Stimulated activated CD4-positive, alpha-beta T cell treated with anti-CD3 and anti-CD28 coated beads, Interleukin-12 subunit alpha, Interleukin-12 subunit beta, amount 100 ng/mL, for 24 hours (primary cell): ENCODE results near the gene RALGPS1.

Experiments used
- DNase-seq, 2 experiments: peaks; one replicate each; pipeline ENCODE4 v3.0.0-alpha.2; 2020; ENCODE audit warnings: low read depth in 2 of 2

The RALGPS1 gene

DNA sequence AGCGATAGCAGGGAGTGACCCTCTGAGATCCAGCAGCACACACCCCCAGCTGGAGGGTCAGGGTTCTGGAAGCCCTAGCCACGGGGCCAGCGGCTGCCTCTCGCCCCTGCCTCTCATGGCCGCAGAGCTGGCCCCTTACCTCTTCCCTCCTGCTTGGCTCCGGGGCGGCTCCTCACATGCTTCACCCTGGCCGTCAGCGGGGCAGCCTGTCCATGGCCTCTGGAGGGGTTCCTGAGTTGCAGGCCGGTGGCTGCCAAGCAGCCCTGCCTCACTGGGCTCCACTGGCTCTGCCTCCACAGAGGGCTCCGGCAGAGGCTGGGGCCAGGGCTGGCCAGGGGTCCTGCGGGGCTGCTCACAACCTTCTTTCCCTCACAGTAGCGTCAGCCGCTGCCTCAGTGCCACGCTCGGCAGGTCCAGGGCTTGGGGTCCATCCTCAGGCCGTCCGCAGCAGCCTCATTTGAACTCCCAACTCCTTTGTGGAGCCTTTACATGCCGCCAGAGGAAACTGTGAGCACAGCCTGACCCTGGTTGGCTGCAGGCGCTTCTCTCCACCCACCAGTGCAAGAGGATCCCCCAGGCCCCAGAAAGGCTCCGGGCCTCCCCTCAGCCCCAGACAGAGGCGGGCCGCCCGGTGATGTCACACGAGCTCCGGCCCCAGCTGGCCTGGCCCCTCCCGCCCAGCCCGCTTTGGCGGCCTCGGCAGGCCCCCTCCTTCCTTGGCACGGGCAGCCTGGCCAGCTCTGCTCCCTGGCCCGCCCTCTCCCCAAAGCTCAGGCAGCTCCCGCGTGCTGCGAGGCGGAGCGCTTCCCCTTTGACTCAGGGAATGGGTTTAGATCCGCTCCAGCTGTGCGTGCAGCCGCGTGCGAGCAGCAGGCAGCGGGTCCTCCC, 207.8 kb downstream of the RALGPS1 start, which contains the start of gene ANGPTL2:
TSS of gene ANGPTL2 (minus strand) at position 460 of the 888 bp plus-strand sequence. CDS start 13,904 bp downstream, outside the sequence.
- DNase-seq = peak in 1 of 2 experiments; percentile 5

GRCh38 chr9:127123064-127123890, 208.7 kb downstream of the RALGPS1 start:
- no peak for DNase-seq

DNA sequence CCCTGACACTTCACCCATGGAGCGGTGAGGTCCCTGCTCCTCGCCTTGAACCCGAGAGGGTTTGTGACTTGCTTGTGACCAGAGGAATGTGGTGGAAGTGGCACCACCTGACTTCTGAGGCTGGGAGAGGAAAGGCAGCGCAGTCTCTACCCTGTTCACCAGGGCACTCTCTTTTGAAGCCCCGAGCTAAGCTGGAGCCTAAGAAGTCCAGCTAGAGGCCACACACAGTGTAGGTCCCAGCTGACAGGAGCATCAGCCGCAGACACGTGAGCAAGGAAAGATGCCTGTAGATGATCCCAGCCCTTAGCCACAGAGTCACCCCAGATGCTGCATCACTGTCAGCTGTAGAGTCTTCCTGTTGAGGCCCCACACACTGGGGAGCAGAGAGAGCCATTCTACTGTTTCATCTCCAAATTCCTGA, 209.5 kb downstream of the RALGPS1 start:
- DNase-seq = no peak

DNA sequence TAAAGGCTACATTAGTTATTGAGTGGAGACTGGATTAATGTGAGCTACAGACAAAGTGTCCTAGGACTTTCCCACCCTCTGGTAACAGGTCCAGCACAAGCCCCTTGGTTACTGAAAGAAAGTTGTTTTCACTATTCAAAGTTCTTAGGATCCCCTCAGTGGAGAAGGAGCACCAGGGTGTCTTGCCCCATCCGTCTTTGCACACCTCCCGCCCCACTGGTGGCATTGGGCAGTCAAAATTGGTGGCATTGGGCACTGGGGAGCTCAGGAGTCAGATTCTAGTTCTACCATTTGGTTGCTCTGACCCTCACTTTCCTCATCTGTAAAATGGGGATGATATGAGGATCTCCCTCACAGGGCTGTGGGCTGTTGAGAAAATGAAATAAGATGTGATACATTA, 210.2 kb downstream of the RALGPS1 start:
- no peak for DNase-seq

DNA sequence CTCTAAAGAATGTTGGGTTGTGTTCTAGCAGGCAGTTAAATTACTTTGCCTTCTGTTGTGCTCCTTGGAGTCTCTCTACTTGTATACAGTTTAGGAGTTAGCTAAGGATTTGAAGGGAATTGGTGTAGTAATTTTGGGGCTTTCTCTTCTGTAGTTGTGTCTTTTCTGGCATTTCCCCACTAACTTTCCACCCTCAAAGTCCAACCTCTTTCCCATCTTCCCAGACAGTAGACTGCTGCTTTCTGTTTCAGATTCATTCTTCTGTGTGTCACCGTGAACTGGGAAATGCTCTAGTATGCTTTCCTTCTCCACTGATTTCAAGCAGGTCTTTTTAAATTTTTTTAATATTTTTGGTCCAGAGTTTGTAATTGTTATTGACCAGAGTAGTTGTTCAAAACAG, 212.4 kb downstream of the RALGPS1 start:
- DNase-seq = no peak

DNA sequence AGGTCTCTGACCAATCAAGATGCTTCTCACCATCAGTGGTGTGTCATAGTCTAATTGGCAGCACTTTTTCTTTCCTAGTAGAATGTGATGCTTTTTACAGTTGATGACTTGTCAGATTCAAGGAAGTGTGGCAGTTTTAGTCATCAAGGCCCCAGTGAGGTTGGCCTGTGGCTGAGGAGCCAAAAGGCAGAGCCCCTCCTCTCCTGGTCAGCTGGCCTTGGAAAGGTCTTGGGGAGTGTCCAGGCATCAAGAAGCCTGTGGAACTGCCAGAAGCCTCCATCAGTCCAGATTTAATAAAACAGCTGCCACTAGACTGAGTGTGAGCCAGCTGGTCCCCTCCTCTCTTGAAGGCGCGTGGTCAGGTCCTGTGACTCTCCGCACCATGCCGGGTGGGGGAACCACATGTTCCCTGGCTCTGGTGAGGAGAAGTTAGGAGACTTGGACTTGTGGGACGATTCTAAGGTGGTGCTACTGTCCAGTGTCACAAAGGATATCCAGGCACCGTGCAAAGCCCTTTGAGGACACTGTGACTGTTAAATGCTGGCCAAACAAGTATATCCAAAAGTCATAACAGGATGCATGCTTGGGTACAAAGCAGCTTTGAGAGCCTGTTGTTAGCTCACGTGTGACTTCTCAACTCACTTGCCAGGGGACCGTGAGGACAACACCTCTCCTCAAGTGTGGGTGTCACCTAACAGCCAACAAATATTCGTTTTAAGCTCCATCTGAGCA, 213.9 kb downstream of the RALGPS1 start:
- DNase-seq = no peak

DNA sequence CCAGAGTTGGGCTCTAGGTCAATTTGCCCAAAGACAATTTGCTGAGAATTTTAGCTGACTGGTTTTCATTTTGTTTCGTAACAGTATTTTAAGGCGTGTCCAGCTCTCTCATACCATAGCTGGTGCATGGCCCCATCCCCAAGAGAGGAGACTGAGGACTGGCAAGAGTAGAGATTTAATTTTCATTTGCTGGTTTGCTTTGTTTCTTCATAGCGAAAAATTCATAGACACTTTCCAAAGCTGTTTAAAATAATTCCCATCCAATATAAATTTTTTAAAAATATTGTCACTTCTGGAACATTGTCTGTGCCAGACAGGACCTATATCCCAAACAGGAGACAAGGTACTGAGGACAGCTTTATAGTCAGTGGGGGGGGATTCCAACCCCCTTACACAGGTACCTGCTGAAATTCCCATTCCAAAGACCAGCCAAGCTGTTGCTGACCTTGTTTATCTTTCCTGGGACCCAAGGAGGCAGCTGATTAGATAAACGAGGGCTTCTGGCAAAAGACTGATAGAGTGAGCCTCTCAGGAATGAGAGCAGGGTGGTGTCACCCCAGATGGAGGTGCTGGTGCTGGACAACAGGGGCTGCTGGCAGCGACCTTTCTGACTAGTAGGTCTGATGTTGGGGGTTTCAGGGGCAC, 214.6 kb downstream of the RALGPS1 start:
- no peak for DNase-seq

- DNase-seq = no peak
Measured at GRCh38 chr9:127129718-127130085, 215.1 kb downstream of the RALGPS1 start.

DNA sequence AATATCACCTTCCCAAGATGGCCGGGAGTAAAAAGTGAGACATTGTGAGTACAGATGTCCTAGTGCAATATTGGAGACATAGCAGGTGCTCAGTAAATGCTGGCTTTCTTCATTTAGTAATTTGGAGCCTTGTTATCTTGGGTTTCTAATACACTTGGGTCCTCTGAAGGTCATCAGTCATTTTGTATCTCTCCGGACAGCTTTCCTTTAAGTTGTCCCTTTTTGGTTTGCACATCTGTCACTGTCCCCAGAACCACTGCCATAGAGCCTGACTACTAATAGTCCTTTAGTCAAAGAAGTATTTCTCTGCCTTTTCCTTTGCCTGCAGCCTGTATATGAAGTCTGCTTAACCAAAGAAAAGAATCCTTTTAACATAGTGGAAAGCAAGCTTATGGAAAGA, 215.7 kb downstream of the RALGPS1 start:
- no peak for DNase-seq

DNA sequence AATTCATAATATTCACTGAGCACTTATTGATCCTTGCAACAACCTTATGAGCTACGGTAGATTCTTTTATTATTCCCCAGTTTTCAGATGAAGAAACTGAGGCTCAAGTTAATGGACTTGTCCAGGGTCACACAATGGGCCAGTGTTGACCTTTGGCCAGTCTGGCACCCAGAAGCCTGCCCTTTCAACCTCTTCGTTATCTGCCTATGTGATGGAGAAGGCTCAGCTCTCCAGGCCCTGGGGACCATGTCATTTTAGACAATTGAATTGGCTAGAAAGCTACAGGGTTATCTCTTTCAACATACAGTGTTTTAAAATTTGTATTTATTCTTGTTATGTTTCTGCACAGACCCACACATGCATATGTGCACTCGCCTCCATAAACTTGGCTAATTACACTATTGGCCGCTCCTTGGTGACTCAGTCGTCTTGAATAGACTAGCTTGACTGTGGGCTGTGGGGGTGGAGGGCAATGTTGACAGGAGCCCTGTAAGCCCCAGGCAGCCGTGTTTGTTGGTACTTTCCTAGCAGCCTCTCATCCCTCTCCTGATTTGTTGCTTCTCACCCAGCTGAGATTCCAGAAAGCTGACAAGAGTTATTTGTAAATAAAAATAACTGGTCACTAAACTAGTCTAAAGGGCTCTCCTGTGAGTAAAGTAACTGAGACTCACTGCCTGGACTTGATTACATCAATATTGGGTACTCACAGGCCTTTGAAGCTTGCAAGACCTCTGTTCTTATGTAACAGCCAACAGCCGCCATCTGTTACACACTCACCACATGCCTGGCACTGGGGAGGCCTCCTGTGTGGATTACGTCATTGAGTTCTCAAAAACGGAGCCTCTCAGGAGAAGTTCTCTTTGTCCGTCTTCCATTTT, 216.3 kb downstream of the RALGPS1 start:
- no peak for DNase-seq

DNA sequence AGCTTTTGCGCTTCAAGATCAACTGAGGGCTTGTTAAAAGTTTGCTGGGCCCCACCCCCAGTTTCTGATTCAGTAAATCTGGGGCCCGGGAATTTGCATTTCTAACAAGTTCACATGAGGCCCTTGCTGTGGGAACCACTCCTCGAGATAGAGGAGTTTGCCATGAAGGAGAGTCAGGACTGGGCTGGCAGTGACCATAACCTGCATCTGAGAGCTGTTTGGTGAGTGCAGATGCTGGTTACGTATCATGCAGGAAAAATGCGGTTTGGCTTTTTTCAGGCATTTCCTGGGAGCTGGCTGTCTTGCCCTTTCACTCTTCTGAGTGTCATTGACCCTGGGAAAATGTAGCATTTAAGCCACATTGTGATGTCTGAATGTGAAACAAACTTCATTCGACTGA, 217.3 kb downstream of the RALGPS1 start:
- DNase-seq = no peak

DNA sequence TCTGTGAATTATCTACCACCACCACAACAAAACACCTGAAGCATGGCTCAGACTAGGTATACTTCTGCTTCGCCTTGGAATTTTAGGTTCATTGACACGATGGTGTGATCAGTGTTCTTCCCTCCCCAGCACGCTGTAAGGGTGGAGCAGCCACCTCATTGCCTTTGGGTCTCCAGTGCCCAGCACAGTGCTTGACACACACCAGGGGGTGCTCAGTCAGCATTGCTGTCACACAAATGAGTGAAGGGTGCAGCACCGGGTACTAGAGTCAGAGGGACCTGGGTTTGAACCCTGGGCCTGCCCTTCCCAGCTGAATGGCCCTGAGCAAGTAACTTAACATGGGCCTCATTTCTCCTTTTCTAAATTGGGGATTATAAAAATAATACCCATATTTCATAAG, 217.8 kb downstream of the RALGPS1 start:
- DNase-seq = no peak

DNA sequence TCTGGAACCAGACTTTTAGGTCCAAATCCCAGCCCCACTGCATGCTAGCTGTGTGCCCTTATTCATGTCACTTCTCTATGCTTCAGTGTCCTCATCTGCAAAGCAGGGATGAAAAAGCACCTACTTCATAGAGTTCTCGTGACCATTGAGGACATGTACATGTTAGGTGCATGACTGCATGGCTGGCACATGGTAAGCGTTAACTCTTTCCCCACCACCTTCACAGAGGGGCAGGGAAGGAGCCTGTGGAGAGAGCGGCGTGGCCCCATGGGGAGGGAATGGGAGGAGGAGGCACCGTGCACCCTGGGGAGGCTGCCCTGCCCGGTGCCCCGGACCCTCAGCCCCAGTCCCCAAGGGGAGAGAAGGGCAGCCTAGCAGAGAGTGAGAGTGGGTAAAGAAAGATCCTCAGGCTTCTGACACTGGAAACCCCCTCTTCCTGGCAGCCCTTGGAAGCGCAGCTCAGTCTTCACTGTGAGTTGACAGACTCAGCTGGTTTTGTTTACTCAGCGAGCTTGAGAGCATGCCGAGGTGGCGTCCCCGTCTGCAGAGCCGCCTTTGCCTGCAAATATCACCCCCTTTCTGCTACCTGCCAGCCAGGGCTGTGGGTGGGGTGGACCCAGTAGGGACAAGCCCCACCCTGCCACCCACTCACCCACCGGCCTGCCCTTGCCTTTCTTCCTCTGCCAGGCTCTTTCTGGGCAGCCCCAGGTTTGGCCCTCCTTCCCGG, 218.5 kb downstream of the RALGPS1 start:
- no peak for DNase-seq

DNA sequence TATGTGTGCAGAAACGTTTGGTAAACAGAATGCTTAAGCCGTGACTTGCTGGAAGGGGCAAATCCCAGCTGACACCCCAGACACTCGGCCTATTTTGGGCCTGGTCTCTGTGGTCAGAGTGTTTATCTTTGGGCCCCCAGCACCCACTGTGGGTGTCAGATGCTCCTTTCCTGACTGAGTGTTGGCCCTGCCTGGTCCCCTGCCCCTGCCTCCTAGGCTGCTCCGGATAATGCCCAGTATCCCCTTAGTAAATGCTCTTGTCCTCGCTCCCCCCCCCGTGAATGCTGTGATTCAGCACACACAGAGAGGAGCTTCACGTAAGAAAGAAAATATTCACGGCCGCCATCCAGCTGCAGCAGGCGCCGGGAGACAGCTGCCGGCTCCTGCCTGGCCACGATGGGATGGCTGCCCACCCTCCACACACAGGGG, 219.2 kb downstream of the RALGPS1 start:
- no peak for DNase-seq

- DNase-seq = no peak
Measured at GRCh38 chr9:127135056-127135745, 220.6 kb downstream of the RALGPS1 start.

- no peak for DNase-seq
Measured at GRCh38 chr9:127136081-127136879, 221.7 kb downstream of the RALGPS1 start.

- no peak for DNase-seq
Measured at GRCh38 chr9:127136880-127137639, 222.5 kb downstream of the RALGPS1 start.
